ENCODE data around the gene NAPG. TPM values are rescaled to one million over a fixed set of nuclear protein-coding genes. Genes with fewer than 3 reads are reported as not detected.

NAPG gene
- 31.2 TPM for total RNA-seq
- long read RNA-seq, partial matches to known transcripts: 0 of 10 reads
- long read RNA-seq, other reads (novel, unspliced or antisense): 10 of 10 reads

GRCh38 chr18:10525697-10526560 lies at the start of gene NAPG:
Gene NAPG (plus strand): TSS chr18:10526027. CDS start chr18:10526103, 76 bp downstream.
- Histone ChIP-seq H3K4me3 (peak within 1 kb of the TSS; percentile 95), H3K27ac (replicated peaks) (peak within 1 kb of the TSS; percentile 98), H3K36me3 (no peaks in the 10 kb centered on the region), H3K9me3 (replicated peaks) (no peaks in the 10 kb centered on the region), H3K27me3 (ENCODE audit: low read depth) (no peaks in the 10 kb centered on the region), H3K4me1 (peaks cover 57% of the 10 kb centered on the region)
- peak; percentile 94 for DNase-seq
- TF ChIP-seq CTCF (IDR thresholded peaks at IDR 0.05; ENCODE audit: borderline replicate concordance): no peak
- intact Hi-C loops (cut with micrococcal nuclease): no loop called here

GRCh38 chr18:10476338-10476791 lies 49.5 kb upstream of the NAPG start:
- no peaks in the 10 kb centered on the region for H3K9me3 ChIP-seq (replicated peaks)
- intact Hi-C loops (cut with micrococcal nuclease): no loop called here
- peaks cover 5% of the 10 kb centered on the region for H3K36me3 ChIP-seq
- no peak for TF ChIP-seq CTCF (IDR thresholded peaks at IDR 0.05; ENCODE audit: borderline replicate concordance)
- H3K27ac ChIP-seq (replicated peaks): peak overlapping the region; percentile 2
- DNase-seq: no peak
- H3K4me1 ChIP-seq: peaks cover 39% of the 10 kb centered on the region
- H3K27me3 ChIP-seq (ENCODE audit: low read depth): no peaks in the 10 kb centered on the region
- H3K4me3 ChIP-seq: no peak overlapping the region

GRCh38 chr18:10477121-10477862 lies 48.5 kb upstream of the NAPG start:
- intact Hi-C loops (cut with micrococcal nuclease): no loop called here
- no peaks in the 10 kb centered on the region for H3K36me3 ChIP-seq
- TF ChIP-seq CTCF (IDR thresholded peaks at IDR 0.05; ENCODE audit: borderline replicate concordance): no peak
- peak overlapping the region; percentile 2 for H3K27ac ChIP-seq (replicated peaks)
- no peak for DNase-seq
- peaks cover 41% of the 10 kb centered on the region for H3K4me1 ChIP-seq
- H3K4me3 ChIP-seq: no peak overlapping the region
- H3K9me3 ChIP-seq (replicated peaks): no peaks in the 10 kb centered on the region
- H3K27me3 ChIP-seq (ENCODE audit: low read depth): no peaks in the 10 kb centered on the region

GRCh38 chr18:10477863-10478260 lies 48.0 kb upstream of the NAPG start:
- intact Hi-C loops (cut with micrococcal nuclease): no loop called here
- no peak overlapping the region for H3K27ac ChIP-seq (replicated peaks)
- H3K36me3 ChIP-seq: no peaks in the 10 kb centered on the region
- H3K9me3 ChIP-seq (replicated peaks): no peaks in the 10 kb centered on the region
- H3K27me3 ChIP-seq (ENCODE audit: low read depth): no peaks in the 10 kb centered on the region
- peaks cover 45% of the 10 kb centered on the region for H3K4me1 ChIP-seq
- DNase-seq: no peak
- no peak for TF ChIP-seq CTCF (IDR thresholded peaks at IDR 0.05; ENCODE audit: borderline replicate concordance)
- no peak overlapping the region for H3K4me3 ChIP-seq

GRCh38 chr18:10481831-10482230 lies 44.0 kb upstream of the NAPG start:
- Histone ChIP-seq H3K4me3 (no peak overlapping the region), H3K9me3 (replicated peaks) (no peaks in the 10 kb centered on the region), H3K36me3 (peaks cover 7% of the 10 kb centered on the region), H3K4me1 (peaks cover 29% of the 10 kb centered on the region), H3K27ac (replicated peaks) (peak overlapping the region; percentile 26), H3K27me3 (ENCODE audit: low read depth) (no peaks in the 10 kb centered on the region)
- DNase-seq: no peak
- TF ChIP-seq CTCF (IDR thresholded peaks at IDR 0.05; ENCODE audit: borderline replicate concordance): no peak
- intact Hi-C loops (cut with micrococcal nuclease): no loop called here

Measured in left ventricle myocardium inferior (tissue), 1 donor.